ENCODE data around the gene SLC44A3.

Gene SLC44A3

DNA sequence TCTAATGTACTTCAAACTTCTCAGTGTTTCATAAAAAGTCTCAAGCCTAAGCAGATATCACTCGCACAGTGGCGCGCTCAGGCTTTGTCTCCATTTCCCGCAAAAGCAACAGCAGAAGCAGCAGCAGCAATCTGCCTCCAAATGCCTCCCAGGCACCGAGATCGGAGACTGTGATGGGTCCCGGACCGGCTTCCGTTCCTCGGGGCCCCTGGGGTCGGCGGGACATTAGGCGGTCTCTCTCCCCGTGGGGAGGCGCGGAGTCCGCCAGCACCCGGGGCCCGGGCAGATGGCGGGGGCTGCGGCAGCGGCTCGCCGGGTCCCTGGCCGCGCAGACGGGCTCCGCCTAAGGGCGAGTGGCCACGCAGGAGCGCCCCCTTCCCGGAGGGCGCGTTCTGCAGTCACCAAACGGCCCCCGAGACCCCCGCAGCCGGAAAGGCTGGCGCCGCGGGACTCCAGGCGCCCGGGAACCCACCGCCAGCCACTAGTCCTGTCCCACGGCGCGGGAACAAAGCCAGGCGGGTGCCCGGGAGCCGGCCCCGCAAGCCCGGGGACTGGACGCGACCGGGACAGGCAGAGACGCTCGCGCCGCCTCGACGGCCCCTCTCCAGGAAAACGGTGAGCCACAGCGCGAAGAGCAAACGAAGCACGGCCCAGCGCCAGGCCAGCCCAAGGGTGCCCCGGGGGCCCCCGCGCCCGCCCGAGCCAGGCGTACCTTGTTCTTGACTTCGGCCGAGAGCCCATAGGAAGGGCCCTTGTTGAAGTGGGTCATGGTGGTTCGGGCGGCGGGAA, 106.2 kb downstream of the SLC44A3 start (continued):
- TF ChIP-seq, protein P1, sequence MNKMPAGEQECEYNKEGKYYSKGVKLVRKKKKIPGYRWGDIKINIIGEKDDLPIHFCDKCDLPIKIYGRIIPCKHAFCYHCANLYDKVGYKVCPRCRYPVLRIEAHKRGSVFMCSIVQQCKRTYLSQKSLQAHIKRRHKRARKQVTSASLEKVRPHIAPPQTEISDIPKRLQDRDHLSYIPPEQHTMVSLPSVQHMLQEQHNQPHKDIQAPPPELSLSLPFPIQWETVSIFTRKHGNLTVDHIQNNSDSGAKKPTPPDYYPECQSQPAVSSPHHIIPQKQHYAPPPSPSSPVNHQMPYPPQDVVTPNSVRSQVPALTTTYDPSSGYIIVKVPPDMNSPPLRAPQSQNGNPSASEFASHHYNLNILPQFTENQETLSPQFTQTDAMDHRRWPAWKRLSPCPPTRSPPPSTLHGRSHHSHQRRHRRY (tag by site-specific recombination; IDR thresholded peaks at IDR 0.05), result no peak
- no peak for TF ChIP-seq GLI4 (tag by site-specific recombination; IDR thresholded peaks at IDR 0.05)
- peak; percentile 97 for TF ChIP-seq ZBTB20 (tag by site-specific recombination; IDR thresholded peaks at IDR 0.05)
- TF ChIP-seq ZNF221 (tag by site-specific recombination; IDR thresholded peaks at IDR 0.05; ENCODE audit: borderline replicate concordance), result no peak
- TF ChIP-seq ZNF341 (tag by site-specific recombination; IDR thresholded peaks at IDR 0.05; ENCODE audit: low read depth), result no peak
- TF ChIP-seq ZNF302 (tag by site-specific recombination; IDR thresholded peaks at IDR 0.05; ENCODE audit: low read depth), result no peak
- TF ChIP-seq TRIM28 (IDR thresholded peaks at IDR 0.05; ENCODE audit: borderline replicate concordance, low read length), result no peak
- no peak for TF ChIP-seq ZNF37A (tag by site-specific recombination; IDR thresholded peaks at IDR 0.05)
- TF ChIP-seq ZBTB8A (tag by site-specific recombination; IDR thresholded peaks at IDR 0.05), result peak; percentile 87
- TF ChIP-seq MYNN (tag by site-specific recombination; IDR thresholded peaks at IDR 0.05; ENCODE audit: borderline replicate concordance), result no peak
- TF ChIP-seq ZNF211 (tag by site-specific recombination; IDR thresholded peaks at IDR 0.05; ENCODE audit: low read depth), result no peak
- TF ChIP-seq REPIN1 (tag by site-specific recombination; IDR thresholded peaks at IDR 0.05; ENCODE audit: low read depth), result no peak
- TF ChIP-seq ZNF658 (tag by site-specific recombination; IDR thresholded peaks at IDR 0.05), result no peak
- no peak for TF ChIP-seq BCL11A (tag by site-specific recombination; IDR thresholded peaks at IDR 0.05; ENCODE audit: low read depth)
- no peak for TF ChIP-seq ZNF121 (tag by site-specific recombination; IDR thresholded peaks at IDR 0.05)
- TF ChIP-seq TCF7L2 (IDR thresholded peaks at IDR 0.05; ENCODE audit: borderline replicate concordance, low read depth, low read length), result no peak
- TF ChIP-seq ZNF837 (tag by site-specific recombination; IDR thresholded peaks at IDR 0.05), result 0 out of 2 replicates have a peak, but pooled peaks have one; percentile 79
- no peak for TF ChIP-seq ZNF169 (tag by site-specific recombination; IDR thresholded peaks at IDR 0.05)
- TF ChIP-seq ZNF76 (tag by site-specific recombination; IDR thresholded peaks at IDR 0.05; ENCODE audit: borderline replicate concordance, low read depth), result peak; percentile 11; the same call in 1 of the 2 replicates
- TF ChIP-seq KLF1 (tag by site-specific recombination; IDR thresholded peaks at IDR 0.05), result no peak
- no peak for TF ChIP-seq ZNF629 (tag by site-specific recombination; IDR thresholded peaks at IDR 0.05)
- TF ChIP-seq, protein P2, sequence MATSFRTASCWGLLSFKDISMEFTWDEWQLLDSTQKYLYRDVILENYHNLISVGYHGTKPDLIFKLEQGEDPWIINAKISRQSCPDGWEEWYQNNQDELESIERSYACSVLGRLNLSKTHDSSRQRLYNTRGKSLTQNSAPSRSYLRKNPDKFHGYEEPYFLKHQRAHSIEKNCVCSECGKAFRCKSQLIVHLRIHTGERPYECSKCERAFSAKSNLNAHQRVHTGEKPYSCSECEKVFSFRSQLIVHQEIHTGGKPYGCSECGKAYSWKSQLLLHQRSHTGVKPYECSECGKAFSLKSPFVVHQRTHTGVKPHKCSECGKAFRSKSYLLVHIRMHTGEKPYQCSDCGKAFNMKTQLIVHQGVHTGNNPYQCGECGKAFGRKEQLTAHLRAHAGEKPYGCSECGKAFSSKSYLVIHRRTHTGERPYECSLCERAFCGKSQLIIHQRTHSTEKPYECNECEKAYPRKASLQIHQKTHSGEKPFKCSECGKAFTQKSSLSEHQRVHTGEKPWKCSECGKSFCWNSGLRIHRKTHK (tag by site-specific recombination; IDR thresholded peaks at IDR 0.05), result no peak
- no peak for TF ChIP-seq GFI1B (tag by site-specific recombination; IDR thresholded peaks at IDR 0.05)
- TF ChIP-seq ZNF707 (tag by site-specific recombination; IDR thresholded peaks at IDR 0.05), result no peak
- no peak for TF ChIP-seq WT1 (tag by site-specific recombination; IDR thresholded peaks at IDR 0.05)
- TF ChIP-seq ZNF138 (tag by site-specific recombination; IDR thresholded peaks at IDR 0.05; ENCODE audit: borderline replicate concordance), result no peak
- TF ChIP-seq ZNF514 (tag by site-specific recombination; IDR thresholded peaks at IDR 0.05), result no peak
- TF ChIP-seq, protein P3, sequence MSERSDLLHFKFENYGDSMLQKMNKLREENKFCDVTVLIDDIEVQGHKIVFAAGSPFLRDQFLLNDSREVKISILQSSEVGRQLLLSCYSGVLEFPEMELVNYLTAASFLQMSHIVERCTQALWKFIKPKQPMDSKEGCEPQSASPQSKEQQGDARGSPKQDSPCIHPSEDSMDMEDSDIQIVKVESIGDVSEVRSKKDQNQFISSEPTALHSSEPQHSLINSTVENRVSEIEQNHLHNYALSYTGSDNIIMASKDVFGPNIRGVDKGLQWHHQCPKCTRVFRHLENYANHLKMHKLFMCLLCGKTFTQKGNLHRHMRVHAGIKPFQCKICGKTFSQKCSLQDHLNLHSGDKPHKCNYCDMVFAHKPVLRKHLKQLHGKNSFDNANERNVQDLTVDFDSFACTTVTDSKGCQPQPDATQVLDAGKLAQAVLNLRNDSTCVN (tag by site-specific recombination; optimal IDR thresholded peaks at IDR 0.05), result peak; percentile 95
- TF ChIP-seq, protein P4, sequence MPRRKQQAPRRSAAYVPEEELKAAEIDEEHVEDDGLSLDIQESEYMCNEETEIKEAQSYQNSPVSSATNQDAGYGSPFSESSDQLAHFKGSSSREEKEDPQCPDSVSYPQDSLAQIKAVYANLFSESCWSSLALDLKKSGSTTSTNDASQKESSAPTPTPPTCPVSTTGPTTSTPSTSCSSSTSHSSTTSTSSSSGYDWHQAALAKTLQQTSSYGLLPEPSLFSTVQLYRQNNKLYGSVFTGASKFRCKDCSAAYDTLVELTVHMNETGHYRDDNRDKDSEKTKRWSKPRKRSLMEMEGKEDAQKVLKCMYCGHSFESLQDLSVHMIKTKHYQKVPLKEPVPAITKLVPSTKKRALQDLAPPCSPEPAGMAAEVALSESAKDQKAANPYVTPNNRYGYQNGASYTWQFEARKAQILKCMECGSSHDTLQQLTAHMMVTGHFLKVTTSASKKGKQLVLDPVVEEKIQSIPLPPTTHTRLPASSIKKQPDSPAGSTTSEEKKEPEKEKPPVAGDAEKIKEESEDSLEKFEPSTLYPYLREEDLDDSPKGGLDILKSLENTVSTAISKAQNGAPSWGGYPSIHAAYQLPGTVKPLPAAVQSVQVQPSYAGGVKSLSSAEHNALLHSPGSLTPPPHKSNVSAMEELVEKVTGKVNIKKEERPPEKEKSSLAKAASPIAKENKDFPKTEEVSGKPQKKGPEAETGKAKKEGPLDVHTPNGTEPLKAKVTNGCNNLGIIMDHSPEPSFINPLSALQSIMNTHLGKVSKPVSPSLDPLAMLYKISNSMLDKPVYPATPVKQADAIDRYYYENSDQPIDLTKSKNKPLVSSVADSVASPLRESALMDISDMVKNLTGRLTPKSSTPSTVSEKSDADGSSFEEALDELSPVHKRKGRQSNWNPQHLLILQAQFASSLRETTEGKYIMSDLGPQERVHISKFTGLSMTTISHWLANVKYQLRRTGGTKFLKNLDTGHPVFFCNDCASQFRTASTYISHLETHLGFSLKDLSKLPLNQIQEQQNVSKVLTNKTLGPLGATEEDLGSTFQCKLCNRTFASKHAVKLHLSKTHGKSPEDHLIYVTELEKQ (tag by site-specific recombination; IDR thresholded peaks at IDR 0.05; ENCODE audit: borderline replicate concordance), result no peak
- no peak for TF ChIP-seq ZNF544 (tag by site-specific recombination; IDR thresholded peaks at IDR 0.05)
- TF ChIP-seq ZNF223 (tag by site-specific recombination; IDR thresholded peaks at IDR 0.05), result no peak
- no peak for TF ChIP-seq ZNF654 (tag by site-specific recombination; IDR thresholded peaks at IDR 0.05; ENCODE audit: low read depth)
